Fibroblast of pulmonary artery (primary cell): ENCODE measurements around the gene ANKRD33.

Source experiments
- DNase-seq: peaks from one replicate; pipeline ENCODE4 v3.0.0-alpha.2; 2010; ENCODE audit warnings: low read depth
- H3K4me3 ChIP-seq: replicated peaks from 2 replicates; pipeline ENCODE4 v1.5.1; 2011; ENCODE audit warnings: low read depth, mild to moderate bottlenecking, control low read depth, low read length, moderate library complexity
- TF ChIP-seq, protein P1 (sequence below): IDR thresholded peaks from 2 replicates; pipeline ENCODE4 v1.5.1; 2011; ENCODE audit warnings: mild to moderate bottlenecking, control low read depth, low read length, inconsistent platforms; ENCODE audit errors: missing control alignments

The ANKRD33 gene

DNA sequence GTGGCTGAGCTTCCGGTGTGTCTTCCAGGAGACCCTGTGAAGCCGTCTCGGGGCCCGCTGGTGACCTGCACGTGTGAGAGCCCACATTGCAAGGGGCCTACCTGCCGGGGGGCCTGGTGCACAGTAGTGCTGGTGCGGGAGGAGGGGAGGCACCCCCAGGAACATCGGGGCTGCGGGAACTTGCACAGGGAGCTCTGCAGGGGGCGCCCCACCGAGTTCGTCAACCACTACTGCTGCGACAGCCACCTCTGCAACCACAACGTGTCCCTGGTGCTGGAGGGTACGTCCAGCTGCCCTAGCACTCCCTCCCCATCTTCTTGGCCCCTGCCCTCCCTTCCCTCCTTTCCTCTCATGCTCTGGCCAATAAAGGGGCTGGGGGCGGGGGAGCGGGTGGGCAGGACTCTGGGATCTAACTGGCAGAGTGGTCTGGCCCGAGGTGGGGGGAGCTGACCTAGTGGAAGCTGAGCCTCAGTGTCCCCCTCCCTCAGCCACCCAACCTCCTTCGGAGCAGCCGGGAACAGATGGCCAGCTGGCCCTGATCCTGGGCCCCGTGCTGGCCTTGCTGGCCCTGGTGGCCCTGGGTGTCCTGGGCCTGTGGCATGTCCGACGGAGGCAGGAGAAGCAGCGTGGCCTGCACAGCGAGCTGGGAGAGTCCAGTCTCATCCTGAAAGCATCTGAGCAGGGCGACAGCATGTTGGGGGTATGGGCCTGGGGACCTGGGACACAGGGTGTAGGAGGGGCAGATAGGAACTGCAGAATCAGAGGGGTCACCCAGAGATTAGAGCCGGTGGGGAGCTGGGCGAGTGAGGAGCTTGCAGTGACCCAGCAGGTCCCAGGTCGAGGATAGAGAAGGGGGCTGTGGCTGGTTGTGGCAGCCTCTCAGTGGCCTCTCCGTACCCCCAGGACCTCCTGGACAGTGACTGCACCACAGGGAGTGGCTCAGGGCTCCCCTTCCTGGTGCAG is 25.4 kb downstream of the ANKRD33 start:
- DNase-seq = no peak
- no peak overlapping the region for H3K4me3 ChIP-seq
- TF ChIP-seq, protein P1, sequence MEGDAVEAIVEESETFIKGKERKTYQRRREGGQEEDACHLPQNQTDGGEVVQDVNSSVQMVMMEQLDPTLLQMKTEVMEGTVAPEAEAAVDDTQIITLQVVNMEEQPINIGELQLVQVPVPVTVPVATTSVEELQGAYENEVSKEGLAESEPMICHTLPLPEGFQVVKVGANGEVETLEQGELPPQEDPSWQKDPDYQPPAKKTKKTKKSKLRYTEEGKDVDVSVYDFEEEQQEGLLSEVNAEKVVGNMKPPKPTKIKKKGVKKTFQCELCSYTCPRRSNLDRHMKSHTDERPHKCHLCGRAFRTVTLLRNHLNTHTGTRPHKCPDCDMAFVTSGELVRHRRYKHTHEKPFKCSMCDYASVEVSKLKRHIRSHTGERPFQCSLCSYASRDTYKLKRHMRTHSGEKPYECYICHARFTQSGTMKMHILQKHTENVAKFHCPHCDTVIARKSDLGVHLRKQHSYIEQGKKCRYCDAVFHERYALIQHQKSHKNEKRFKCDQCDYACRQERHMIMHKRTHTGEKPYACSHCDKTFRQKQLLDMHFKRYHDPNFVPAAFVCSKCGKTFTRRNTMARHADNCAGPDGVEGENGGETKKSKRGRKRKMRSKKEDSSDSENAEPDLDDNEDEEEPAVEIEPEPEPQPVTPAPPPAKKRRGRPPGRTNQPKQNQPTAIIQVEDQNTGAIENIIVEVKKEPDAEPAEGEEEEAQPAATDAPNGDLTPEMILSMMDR = peak; percentile 5

DNA sequence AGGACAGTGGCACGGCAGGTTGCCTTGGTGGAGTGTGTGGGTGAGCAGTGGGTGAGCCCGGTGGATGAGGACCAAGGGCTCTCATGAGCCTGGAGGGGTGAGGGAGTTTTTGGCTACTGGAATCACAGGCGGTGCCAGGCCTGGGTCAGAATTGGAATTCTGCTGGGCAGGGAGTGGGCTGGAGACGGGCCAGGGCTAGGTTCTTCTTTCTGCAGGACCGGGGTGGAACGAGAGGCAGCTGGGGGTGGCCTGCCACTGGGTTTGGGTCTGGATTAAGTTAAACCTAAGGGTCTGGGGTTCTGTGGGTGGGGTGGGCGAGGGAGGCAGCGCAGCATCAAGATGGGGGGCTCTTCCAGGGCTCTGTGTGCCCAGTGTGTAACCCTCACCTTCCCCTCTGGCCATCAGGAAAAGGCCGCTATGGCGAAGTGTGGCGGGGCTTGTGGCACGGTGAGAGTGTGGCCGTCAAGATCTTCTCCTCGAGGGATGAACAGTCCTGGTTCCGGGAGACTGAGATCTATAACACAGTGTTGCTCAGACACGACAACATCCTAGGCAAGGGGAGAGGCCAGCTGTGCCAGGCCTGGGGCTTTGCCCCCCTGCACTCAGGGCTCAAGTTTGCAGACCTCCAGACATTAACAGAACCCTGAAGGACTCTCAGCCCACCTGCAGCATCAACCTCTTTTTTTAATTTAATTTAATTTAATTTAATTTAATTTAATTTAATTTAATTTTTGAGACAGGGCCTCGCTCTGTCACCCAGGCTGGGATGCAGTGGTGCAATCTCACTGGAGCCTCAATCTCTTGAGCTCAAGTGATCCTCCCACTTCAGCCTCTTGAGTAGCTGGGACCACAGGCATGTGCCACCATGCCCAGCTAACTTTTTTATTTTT is 26.4 kb downstream of the ANKRD33 start:
- DNase-seq = no peak
- TF ChIP-seq, protein P1 = no peak
- no peak overlapping the region for H3K4me3 ChIP-seq

DNA sequence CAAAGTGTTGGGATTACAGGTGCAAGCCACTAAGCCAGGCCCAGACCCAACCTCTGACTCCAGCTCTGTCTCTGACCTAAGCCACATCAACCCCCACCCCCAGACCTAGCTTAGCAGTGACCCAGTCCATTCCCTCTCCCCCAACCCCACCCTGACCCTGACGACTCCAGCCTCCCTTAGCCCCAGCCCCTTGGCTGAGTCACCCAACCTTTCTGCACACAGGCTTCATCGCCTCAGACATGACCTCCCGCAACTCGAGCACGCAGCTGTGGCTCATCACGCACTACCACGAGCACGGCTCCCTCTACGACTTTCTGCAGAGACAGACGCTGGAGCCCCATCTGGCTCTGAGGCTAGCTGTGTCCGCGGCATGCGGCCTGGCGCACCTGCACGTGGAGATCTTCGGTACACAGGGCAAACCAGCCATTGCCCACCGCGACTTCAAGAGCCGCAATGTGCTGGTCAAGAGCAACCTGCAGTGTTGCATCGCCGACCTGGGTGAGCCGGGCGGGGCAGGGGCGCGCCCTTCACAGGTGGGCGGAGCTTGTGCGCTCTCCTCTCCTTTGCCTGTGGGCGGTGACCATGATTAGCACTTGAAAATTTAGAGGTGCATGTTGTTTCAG is 27.2 kb downstream of the ANKRD33 start:
- TF ChIP-seq, protein P1 = no peak
- H3K4me3 ChIP-seq = no peak overlapping the region
- DNase-seq = no peak

DNA sequence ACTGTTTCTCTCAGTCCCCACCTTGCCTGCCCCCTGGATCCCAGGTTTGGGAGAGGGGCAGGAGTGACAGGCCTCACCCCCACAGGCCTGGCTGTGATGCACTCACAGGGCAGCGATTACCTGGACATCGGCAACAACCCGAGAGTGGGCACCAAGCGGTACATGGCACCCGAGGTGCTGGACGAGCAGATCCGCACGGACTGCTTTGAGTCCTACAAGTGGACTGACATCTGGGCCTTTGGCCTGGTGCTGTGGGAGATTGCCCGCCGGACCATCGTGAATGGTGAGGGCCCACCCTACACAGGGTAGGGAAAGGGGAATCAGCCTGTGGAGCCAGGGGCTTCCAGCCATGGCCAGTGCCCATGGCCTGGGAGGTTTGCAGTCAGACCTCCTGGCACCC is 28.0 kb downstream of the ANKRD33 start:
- TF ChIP-seq, protein P1 = no peak
- H3K4me3 ChIP-seq = no peak overlapping the region
- no peak for DNase-seq

DNA sequence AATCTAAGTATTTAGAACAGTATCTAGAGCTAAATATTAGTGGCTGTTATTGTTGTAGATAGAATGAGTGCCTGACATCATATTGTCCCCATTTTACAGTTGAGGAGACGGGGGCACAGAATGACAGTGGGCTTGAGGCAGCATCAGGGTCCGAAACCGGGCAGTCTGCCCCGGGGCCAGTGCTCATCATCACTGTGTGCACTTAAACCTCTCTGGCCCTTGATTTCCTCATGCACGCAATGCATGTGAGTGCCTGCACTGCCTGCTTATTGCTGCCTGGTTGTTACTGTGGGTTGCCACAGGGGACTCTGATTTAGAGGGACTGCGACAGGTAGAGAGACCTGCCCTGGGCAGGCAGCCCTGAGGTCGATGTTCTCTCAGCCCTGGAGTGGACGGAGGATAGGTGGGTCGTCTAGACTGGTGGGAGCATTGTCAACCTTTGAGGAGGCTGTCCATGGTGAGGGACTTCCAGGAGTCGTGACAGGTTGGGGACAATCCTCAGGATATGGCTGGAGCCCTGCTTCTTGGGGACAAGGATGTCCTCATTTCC is 29.2 kb downstream of the ANKRD33 start:
- H3K4me3 ChIP-seq = no peak overlapping the region
- no peak for DNase-seq
- TF ChIP-seq, protein P1 = no peak

DNA sequence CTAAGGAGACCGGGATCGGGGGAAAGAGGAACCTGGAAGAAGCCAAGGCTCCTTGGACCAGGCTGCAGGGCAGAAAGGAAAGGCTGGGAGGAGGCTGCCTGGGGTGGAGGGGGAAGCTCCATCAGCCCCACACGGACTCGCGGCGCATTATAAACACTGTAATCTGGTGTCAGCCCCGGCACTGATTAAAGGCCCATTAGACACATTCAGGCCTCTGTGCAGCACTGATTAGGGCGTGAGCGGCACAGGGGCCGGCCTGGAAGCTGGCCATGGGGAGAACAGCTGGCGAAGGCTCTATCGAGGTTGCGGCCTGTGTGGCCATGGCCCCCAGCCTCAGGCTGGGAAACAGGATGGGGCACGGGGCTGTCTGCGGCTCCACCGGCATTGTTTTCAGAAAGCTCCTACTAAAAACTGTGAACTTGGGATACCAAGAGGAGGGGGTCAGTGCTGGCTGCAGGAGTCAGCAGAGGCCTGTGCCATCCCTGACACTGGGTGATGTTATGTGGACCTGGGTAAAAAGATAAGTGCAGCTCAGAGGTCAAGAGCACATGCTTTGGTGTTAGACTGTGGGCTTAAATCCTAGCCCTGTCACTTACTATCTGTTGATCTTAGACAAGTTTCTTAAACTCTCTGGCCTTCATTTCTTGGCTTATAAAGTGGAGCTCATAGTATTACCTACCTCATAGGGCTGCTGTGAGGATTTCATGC is 30.0 kb downstream of the ANKRD33 start:
- no peak overlapping the region for H3K4me3 ChIP-seq
- no peak for DNase-seq
- TF ChIP-seq, protein P1 = no peak
